GM18909 (cell line): ENCODE data around the gene CCDC28B.

Experiments
- ATAC-seq: cut with Tn5 transposase; IDR thresholded peaks from one replicate; pipeline ENCODE4 v1.9.1; 2021; ENCODE audit warnings: mild to moderate bottlenecking; ENCODE audit not compliant: unreplicated experiment, poor library complexity

Gene CCDC28B

GRCh38 chr1:32220746-32221580 is 20.6 kb downstream of the CCDC28B start:
- ATAC-seq, result no peak

DNA sequence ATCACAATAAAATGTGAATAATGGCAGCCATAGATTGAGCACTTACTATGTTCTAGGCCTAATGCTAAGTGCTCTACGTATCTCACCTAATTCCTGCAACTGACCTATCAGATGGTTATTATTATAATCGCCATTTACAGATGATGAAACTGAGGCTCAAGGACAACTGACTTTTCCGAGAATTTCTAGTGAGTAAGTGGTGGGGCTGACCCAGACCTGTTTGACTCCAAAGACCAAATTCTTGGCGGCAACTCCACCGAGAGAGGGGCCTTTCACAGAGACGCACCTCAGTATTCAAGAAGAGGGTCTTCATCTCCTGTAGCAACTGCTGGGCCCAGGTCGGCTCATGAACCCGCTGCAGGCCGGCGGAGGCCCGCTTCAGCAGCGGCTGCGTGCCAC is 21.2 kb downstream of the CCDC28B start:
- no peak for ATAC-seq

- ATAC-seq, result peak; percentile 90
Observed at GRCh38 chr1:32221980-32222755, 21.8 kb downstream of the CCDC28B start, which contains the start of the genes EIF3I and TMEM234. Gene EIF3I, plus strand, starts transcription at chr1:32222407. Its CDS starts 35 bp downstream, at chr1:32222442. Gene TMEM234, minus strand, starts transcription at chr1:32222353. Its CDS starts 31 bp downstream, at chr1:32222322.

- ATAC-seq, result no peak
Observed at GRCh38 chr1:32223683-32224082, 23.3 kb downstream of the CCDC28B start.

DNA sequence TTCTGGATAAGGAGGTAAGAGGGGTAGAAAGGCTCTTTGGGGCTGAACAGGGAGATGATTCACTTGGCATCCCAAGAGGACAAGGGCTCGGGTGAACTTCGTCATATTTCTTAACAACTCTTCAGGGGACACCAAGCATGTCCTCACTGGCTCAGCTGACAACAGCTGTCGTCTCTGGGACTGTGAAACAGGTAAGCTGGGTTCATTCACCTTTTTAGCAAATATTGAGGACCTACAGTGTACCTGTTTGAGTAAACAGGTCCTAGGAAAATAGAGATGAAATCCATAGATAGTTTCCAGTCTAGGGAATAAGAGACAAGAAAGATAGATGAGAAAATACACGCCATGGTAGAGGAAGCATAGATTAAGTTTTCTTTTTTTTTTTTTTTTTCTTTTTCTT is 23.9 kb downstream of the CCDC28B start:
- no peak for ATAC-seq

DNA sequence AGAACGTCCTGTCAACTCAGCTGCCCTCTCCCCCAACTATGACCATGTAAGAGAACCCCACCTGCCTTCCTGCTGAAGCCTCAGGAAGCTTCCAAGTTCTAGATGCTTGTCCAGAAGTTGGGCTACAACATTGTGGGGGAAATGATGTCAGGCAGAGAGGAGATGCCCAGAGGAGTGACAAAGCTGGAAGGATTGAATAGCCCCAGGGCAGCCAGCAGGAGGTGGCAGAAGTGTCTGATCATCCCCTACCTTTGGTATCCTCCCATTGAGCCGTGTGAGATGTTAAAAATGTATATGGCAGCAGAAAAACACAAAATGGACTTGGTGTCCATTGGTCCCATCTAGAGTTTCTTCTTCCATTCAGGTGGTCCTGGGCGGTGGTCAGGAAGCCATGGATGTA is 28.4 kb downstream of the CCDC28B start:
- no peak for ATAC-seq

DNA sequence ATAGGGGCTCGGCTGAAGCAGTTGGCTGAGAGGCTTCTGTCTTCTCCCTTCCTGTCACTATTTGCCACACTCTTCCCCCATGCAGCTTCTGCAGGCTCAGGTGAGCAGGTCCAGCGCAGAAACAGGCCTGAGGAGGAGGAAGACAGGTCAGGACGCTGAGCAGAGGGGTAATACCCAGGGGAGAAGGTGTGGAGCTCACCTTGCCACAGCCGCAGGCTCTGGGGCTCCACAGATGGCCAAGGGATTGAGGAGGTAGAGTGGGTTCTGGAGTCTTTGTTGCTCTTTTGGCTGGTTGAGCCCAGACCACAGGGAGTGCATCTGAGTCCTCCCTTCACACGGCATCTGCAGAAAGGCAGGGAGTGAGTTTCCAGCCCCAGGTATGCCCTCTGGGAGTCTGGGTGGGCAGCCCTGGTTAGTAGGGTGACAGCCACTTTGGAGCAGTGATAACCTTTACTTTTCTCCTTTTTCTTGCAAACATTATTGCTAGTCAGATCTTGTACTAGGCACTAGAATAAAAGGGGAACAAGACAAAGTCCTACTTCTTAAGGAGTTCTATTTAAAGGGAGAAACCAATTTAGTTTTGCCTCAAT is 31.5 kb downstream of the CCDC28B start:
- no peak for ATAC-seq

DNA sequence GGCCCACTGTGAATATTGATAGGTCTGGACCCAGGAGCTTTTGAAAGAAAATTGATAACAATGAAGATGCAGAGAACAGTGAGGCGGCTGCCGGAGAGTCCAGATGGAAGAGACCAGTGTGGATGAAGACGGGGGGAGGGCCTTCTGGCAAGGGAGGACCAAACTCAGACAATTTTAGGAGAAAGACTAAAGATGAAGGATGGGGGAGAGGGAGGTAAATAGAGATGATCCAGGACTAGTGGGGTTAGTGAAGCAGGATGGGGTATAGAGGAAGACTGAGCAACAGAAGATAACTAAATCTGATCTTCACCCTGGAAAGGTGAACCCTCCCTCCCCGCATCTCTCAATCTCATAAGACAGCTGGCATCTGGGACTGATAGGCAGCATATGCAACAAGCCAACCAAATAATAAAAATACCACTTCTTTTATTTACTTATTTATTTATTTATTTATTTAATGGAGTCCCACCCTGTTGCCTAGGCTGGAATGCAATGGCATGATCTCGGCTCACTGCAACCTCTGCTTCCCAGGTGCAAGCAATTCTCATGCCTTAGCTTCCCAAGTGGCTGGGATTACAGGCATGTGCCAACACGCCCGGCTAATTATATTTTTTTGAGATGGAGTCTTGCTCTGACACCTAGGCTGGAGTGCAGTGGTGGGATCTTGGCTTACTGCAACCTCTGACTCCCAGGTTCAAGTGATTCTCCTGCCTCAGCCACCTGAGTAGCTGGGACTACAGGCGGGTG is 32.3 kb downstream of the CCDC28B start:
- ATAC-seq, result no peak

- no peak for ATAC-seq
Observed at GRCh38 chr1:32234792-32235191, 34.4 kb downstream of the CCDC28B start.

GRCh38 chr1:32239337-32239736 is 38.9 kb downstream of the CCDC28B start:
- no peak for ATAC-seq

- ATAC-seq, result no peak
Observed at GRCh38 chr1:32239790-32240139, 39.4 kb downstream of the CCDC28B start.

DNA sequence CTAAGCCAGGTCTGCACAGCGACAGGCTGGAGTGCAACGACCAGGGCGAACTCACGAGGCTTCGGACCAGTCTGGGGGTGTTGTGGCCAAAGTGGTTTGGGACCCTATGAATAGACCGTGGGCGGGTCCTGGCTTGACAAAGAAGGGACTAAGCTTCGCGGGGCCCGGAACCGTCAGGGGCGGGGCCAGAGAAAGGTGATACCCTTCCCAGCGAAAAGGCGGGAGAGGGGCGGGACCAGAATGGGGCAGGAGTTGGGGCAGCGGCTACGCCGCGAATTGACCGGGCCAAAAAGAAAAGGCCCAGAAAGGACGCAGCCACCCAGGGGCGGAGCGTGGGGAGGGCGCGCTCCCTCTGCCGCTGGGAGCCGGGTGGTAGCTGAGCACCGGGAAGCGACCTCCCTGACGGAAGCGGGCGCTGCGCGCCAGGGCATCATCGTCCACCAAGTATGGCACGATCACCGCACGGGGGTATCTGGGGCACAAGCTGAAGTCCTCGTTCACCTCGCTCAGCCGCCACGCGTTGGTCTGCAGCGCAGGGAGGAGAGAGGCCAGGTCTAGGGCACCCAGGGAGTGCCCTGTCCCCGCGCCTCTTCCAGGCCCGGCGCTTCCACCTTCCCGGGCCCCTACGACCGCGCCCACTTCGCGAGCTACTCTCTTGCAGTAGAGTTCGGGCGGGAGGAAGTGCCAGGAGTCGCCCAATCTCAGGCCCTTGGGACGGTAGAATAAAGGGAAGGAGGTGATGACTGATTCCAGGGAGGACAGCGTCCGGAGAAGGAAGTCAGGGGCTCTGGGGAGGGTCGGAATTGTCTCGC is 40.0 kb downstream of the CCDC28B start:
- ATAC-seq, result peak; percentile 56

GRCh38 chr1:32241001-32241763 is 40.8 kb downstream of the CCDC28B start:
- peak; percentile 40 for ATAC-seq

GRCh38 chr1:32242341-32242851 is 42.0 kb downstream of the CCDC28B start:
- ATAC-seq, result no peak

DNA sequence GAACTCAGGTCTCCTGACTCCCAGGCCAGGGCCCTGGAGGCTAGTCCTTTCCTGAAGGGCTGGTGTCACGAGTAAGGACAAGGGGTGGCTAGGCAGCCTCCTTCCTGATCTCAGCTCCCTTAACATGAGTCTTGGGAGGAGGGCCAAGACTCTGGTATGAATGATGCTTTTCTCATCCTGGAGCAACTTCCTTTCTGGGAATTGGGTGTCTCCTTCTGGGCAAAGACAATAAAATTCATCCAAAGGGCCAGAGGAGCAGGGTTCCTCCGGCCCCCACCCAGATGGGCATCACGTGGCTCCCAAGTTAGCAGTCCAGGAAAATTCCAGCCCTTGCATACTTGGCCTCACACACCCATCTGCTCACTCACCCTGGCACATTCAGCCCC is 46.5 kb downstream of the CCDC28B start, which contains the start of gene FAM167B:
Gene FAM167B (plus strand): TSS at position 335 of the 386 bp plus-strand sequence. CDS start 200 bp downstream, outside the sequence.
- no peak for ATAC-seq

- ATAC-seq, result no peak
Observed at GRCh38 chr1:32247452-32247851, 47.1 kb downstream of the CCDC28B start.

GRCh38 chr1:32247983-32248889 is 47.8 kb downstream of the CCDC28B start:
- ATAC-seq, result no peak
